Neural progenitor cell (in vitro differentiated cells): ENCODE results near the gene PPP2R5D. TPM values are rescaled to one million over a fixed set of nuclear protein-coding genes. Genes with fewer than 3 reads are reported as not detected.

Source experiments
- DNase-seq: peaks from one replicate; pipeline ENCODE4 v3.0.0-alpha.2; 2016; ENCODE audit warnings: low spot score
- H2AFZ ChIP-seq: fragments of 200-600 bp; sonication (generic); replicated peaks from 2 replicates; pipeline ENCODE4 v1.6.1; 2016; ENCODE audit warnings: antibody characterized with exemption
- H3F3A ChIP-seq: fragments of 200-600 bp; sonication (generic); 2 replicates; pipeline ENCODE4 v1.6.1; 2016; ENCODE audit warnings: antibody characterized with exemption, low read depth
- H3K27ac ChIP-seq: fragments of 200-600 bp; sonication (generic); 2 replicates; pipeline ENCODE4 v1.5.1; 2016; ENCODE audit warnings: mild to moderate bottlenecking
- H3K27me3 ChIP-seq: fragments of 200-600 bp; sonication (generic); 2 replicates; pipeline ENCODE4 v1.6.1; 2016; ENCODE audit warnings: mild to moderate bottlenecking, moderate library complexity
- H3K36me3 ChIP-seq: fragments of 200-600 bp; sonication (generic); 2 replicates; pipeline ENCODE4 v1.5.1; 2016
- H3K4me1 ChIP-seq: fragments of 200-600 bp; sonication (generic); 2 replicates; pipeline ENCODE4 v1.6.1; 2016; ENCODE audit warnings: mixed run types
- H3K4me2 ChIP-seq: fragments of 200-600 bp; sonication (generic); 2 replicates; pipeline ENCODE4 v1.6.1; 2016
- H3K4me3 ChIP-seq: fragments of 200-600 bp; sonication (generic); 2 replicates; pipeline ENCODE4 v1.5.1; 2016
- H3K79me2 ChIP-seq: fragments of 200-600 bp; sonication (generic); 2 replicates; pipeline ENCODE4 v1.6.1; 2016; ENCODE audit warnings: low read depth
- H3K9ac ChIP-seq: fragments of 200-600 bp; sonication (generic); 2 replicates; pipeline ENCODE4 v1.6.1; 2016
- H3K9me3 ChIP-seq: fragments of 200-600 bp; sonication (generic); 2 replicates; pipeline ENCODE4 v1.5.1; 2016; ENCODE audit warnings: low read depth
- H4K20me1 ChIP-seq: fragments of 200-600 bp; sonication (generic); 2 replicates; pipeline ENCODE4 v1.6.1; 2016; ENCODE audit warnings: low read depth
- H3K27ac Mint-ChIP-seq: 3 replicates; pipeline ENCODE4 v1.8.0; 2021; ENCODE audit warnings: mixed read lengths
- H3K27me3 Mint-ChIP-seq: 2 replicates; pipeline ENCODE4 v1.8.0; 2022; ENCODE audit warnings: low read depth, mild to moderate bottlenecking, inconsistent platforms, moderate library complexity, mixed read lengths; ENCODE audit not compliant: insufficient read depth
- H3K36me3 Mint-ChIP-seq: 3 replicates; pipeline ENCODE4 v1.8.0; 2021; ENCODE audit warnings: mixed read lengths
- H3K4me1 Mint-ChIP-seq: 3 replicates; pipeline ENCODE4 v1.8.0; 2021; ENCODE audit warnings: mixed read lengths
- H3K4me3 Mint-ChIP-seq: 3 replicates; pipeline ENCODE4 v1.8.0; 2021; ENCODE audit warnings: mild to moderate bottlenecking, moderate library complexity, mixed read lengths
- H3K9me3 Mint-ChIP-seq: 3 replicates; pipeline ENCODE4 v1.8.0; 2020; ENCODE audit warnings: mixed read lengths
- CTCF ChIP-seq: fragments of 200-600 bp; sonication (generic); IDR thresholded peaks from 2 replicates; pipeline ENCODE4 v1.5.1; 2017; ENCODE audit warnings: antibody characterized with exemption, mild to moderate bottlenecking
- EZH2 ChIP-seq: fragments of 200-600 bp; sonication (generic); IDR thresholded peaks from 2 replicates; pipeline ENCODE4 v1.6.1; 2017; ENCODE audit warnings: antibody characterized with exemption, mild to moderate bottlenecking, moderate library complexity
- EZH2phosphoT487 ChIP-seq: fragments of 200-600 bp; sonication (generic); IDR thresholded peaks from 2 replicates; pipeline ENCODE4 v1.6.1; 2017; ENCODE audit warnings: antibody characterized with exemption
- total RNA-seq: library from RNA; depleted of rRNA; stranded (reverse); fragments of >200 nt; gene quantifications from 2 replicates; pipeline ENCODE4 v1.2.3, GENCODE V29; 2015; ENCODE audit warnings: low replicate concordance

Gene PPP2R5D
- total RNA-seq, 1 donor from 2014 or later = 75.0 TPM

- H3K27me3 Mint-ChIP-seq = peaks cover 2% of the 10 kb centered on the region
- H3K27ac Mint-ChIP-seq = no peak overlapping the region
- no peaks in the 10 kb centered on the region for H3K4me1 Mint-ChIP-seq
- Histone ChIP-seq H4K20me1 (peaks cover 7% of the 10 kb centered on the region), H3K36me3 (no peaks in the 10 kb centered on the region), H2AFZ (no peak overlapping the region), H3K4me2 (no peak overlapping the region), H3K4me1 (no peaks in the 10 kb centered on the region), H3K9ac (no peak overlapping the region), H3K9me3 (no peaks in the 10 kb centered on the region), H3K27me3 (no peaks in the 10 kb centered on the region), H3F3A (peaks cover 9% of the 10 kb centered on the region), H3K4me3 (no peak overlapping the region), H3K79me2 (no peaks in the 10 kb centered on the region), H3K27ac (no peak overlapping the region)
- peaks cover 18% of the 10 kb centered on the region for H3K36me3 Mint-ChIP-seq
- TF ChIP-seq EZH2phosphoT487 = no peak
- no peak for TF ChIP-seq EZH2
- H3K9me3 Mint-ChIP-seq = no peaks in the 10 kb centered on the region
- DNase-seq = no peak
- no peak overlapping the region for H3K4me3 Mint-ChIP-seq
These were observed 21.5 kb downstream of the PPP2R5D start for GRCh38 chr6:43005844-43006243.

GRCh38 chr6:43006251-43006650 is 21.9 kb downstream of the PPP2R5D start:
- no peak overlapping the region for H3K4me2 ChIP-seq
- no peaks in the 10 kb centered on the region for H3K9me3 ChIP-seq
- Mint-ChIP-seq H3K27me3 (peaks cover 2% of the 10 kb centered on the region), H3K27ac (peak overlapping the region; percentile 57), H3K9me3 (no peaks in the 10 kb centered on the region), H3K4me3 (no peak overlapping the region), H3K36me3 (peaks cover 18% of the 10 kb centered on the region), H3K4me1 (no peaks in the 10 kb centered on the region)
- H2AFZ ChIP-seq = no peak overlapping the region
- no peak overlapping the region for H3K27ac ChIP-seq
- TF ChIP-seq EZH2 (no peak), CTCF (no peak), EZH2phosphoT487 (no peak)
- H4K20me1 ChIP-seq = peaks cover 4% of the 10 kb centered on the region
- H3F3A ChIP-seq = peaks cover 9% of the 10 kb centered on the region
- no peak for DNase-seq
- no peaks in the 10 kb centered on the region for H3K36me3 ChIP-seq
- no peak overlapping the region for H3K4me3 ChIP-seq
- no peaks in the 10 kb centered on the region for H3K4me1 ChIP-seq
- H3K27me3 ChIP-seq = no peaks in the 10 kb centered on the region
- H3K9ac ChIP-seq = no peak overlapping the region
- H3K79me2 ChIP-seq = no peaks in the 10 kb centered on the region

- Histone ChIP-seq H3F3A (peaks cover 9% of the 10 kb centered on the region), H3K27ac (no peak overlapping the region), H3K27me3 (no peaks in the 10 kb centered on the region), H3K36me3 (no peaks in the 10 kb centered on the region), H3K9ac (no peak overlapping the region), H4K20me1 (peaks cover 6% of the 10 kb centered on the region), H3K4me1 (peaks cover under 1% of the 10 kb centered on the region), H3K4me3 (no peak overlapping the region), H3K4me2 (no peak overlapping the region), H2AFZ (no peak overlapping the region), H3K9me3 (no peaks in the 10 kb centered on the region), H3K79me2 (peaks cover 9% of the 10 kb centered on the region)
- no peak overlapping the region for H3K27ac Mint-ChIP-seq
- H3K4me1 Mint-ChIP-seq = peaks cover 8% of the 10 kb centered on the region
- peaks cover 2% of the 10 kb centered on the region for H3K27me3 Mint-ChIP-seq
- peaks cover 18% of the 10 kb centered on the region for H3K36me3 Mint-ChIP-seq
- no peaks in the 10 kb centered on the region for H3K9me3 Mint-ChIP-seq
- TF ChIP-seq EZH2phosphoT487 (no peak), CTCF (no peak), EZH2 (no peak)
- DNase-seq = no peak
- H3K4me3 Mint-ChIP-seq = no peak overlapping the region
These were observed 22.8 kb downstream of the PPP2R5D start for GRCh38 chr6:43007126-43007525.

- peaks cover 23% of the 10 kb centered on the region for H3K79me2 ChIP-seq
- no peaks in the 10 kb centered on the region for H3K27me3 ChIP-seq
- no peak overlapping the region for H3K4me3 ChIP-seq
- H2AFZ ChIP-seq = no peak overlapping the region
- H3K27me3 Mint-ChIP-seq = peaks cover 4% of the 10 kb centered on the region
- H3K4me3 Mint-ChIP-seq = no peak overlapping the region
- H3K27ac ChIP-seq = no peak overlapping the region
- no peaks in the 10 kb centered on the region for H3K9me3 Mint-ChIP-seq
- peaks cover 9% of the 10 kb centered on the region for H3K4me1 ChIP-seq
- no peak overlapping the region for H3K27ac Mint-ChIP-seq
- no peak overlapping the region for H3K9ac ChIP-seq
- peaks cover 25% of the 10 kb centered on the region for H3K36me3 Mint-ChIP-seq
- H3K9me3 ChIP-seq = no peaks in the 10 kb centered on the region
- no peak overlapping the region for H3K4me2 ChIP-seq
- H3F3A ChIP-seq = peaks cover 10% of the 10 kb centered on the region
- peak; percentile 23 for DNase-seq
- H3K36me3 ChIP-seq = no peaks in the 10 kb centered on the region
- peaks cover 22% of the 10 kb centered on the region for H3K4me1 Mint-ChIP-seq
- H4K20me1 ChIP-seq = peaks cover 17% of the 10 kb centered on the region
- TF ChIP-seq EZH2phosphoT487 = no peak
- peak; percentile 34 for TF ChIP-seq CTCF
- no peak for TF ChIP-seq EZH2
These were observed 24.8 kb downstream of the PPP2R5D start for GRCh38 chr6:43009124-43009523.
